Measurements from ENCODE around the gene CLDN2.

GRCh38 chrX:106957856-106958255 lies 37.7 kb downstream of the CLDN2 start:
- TF ChIP-seq CTCF (IDR thresholded peaks at IDR 0.05): no peak
- no peak for TF ChIP-seq EP300 (IDR thresholded peaks at IDR 0.05)
- no peak for TF ChIP-seq POLR2AphosphoS5 (IDR thresholded peaks at IDR 0.05)
